ENCODE results near the gene LCN1.

GRCh38 chr9:135512904-135513303 lies 8.3 kb upstream of the LCN1 start:
- no peak for TF ChIP-seq CTCF (IDR thresholded peaks at IDR 0.05 in 8 of 11, conservative IDR thresholded peaks at IDR 0.05 in 3 of 11)
- no peak for TF ChIP-seq POLR2AphosphoS5 (IDR thresholded peaks at IDR 0.05)
- TF ChIP-seq POLR2A (IDR thresholded peaks at IDR 0.05): no peak
